Stimulated activated CD8-positive, alpha-beta memory T cell treated with anti-CD3 and anti-CD28 coated beads, Interleukin-4, amount 100 ng/mL, for 4 hours (primary cell): ENCODE results near the gene JAG2.
A peak's percentile ranks its signal among the peaks of the same experiment; 100 is the strongest.
"Not testable (repeated sequence)": the region's sequence is repeated elsewhere in the genome, so short reads cannot be mapped to it uniquely, and the experiment has no call there.

Source experiments
- DNase-seq, 2 donors: peaks; one replicate each; pipeline ENCODE4 v3.0.0-alpha.2; 2020; ENCODE audit warnings: low read depth in 2 of 2, low spot score in 1 of 2

JAG2 gene

GRCh38 chr14:105118646-105119407, 49.7 kb downstream of the JAG2 start:
- DNase-seq, result no peak

- no peak for DNase-seq
Measured at GRCh38 chr14:105117710-105118385, 50.7 kb downstream of the JAG2 start.

GRCh38 chr14:105117257-105117646, 51.3 kb downstream of the JAG2 start:
- DNase-seq, result no peak

- no peak for DNase-seq
Measured at GRCh38 chr14:105116451-105117256, 51.9 kb downstream of the JAG2 start.

GRCh38 chr14:105109243-105109642, 59.3 kb downstream of the JAG2 start:
- DNase-seq, result not testable (repeated sequence)

- no peak for DNase-seq
Measured at GRCh38 chr14:105108516-105108864, 60.1 kb downstream of the JAG2 start.

- no peak for DNase-seq
Measured at GRCh38 chr14:105107781-105108515, 60.6 kb downstream of the JAG2 start.

- no peak for DNase-seq
Measured at GRCh38 chr14:105107351-105107750, 61.2 kb downstream of the JAG2 start.

GRCh38 chr14:105105158-105105557, 63.4 kb downstream of the JAG2 start:
- DNase-seq, result no peak

- no peak for DNase-seq
Measured at GRCh38 chr14:105102893-105103292, 65.7 kb downstream of the JAG2 start.

GRCh38 chr14:105102361-105102870, 66.2 kb downstream of the JAG2 start:
- no peak for DNase-seq

GRCh38 chr14:105100910-105101309, 67.7 kb downstream of the JAG2 start:
- DNase-seq, result no peak

GRCh38 chr14:105099778-105100177, 68.8 kb downstream of the JAG2 start:
- no peak for DNase-seq

- DNase-seq, result no peak
Measured at GRCh38 chr14:105098316-105098715, 70.3 kb downstream of the JAG2 start.

GRCh38 chr14:105097794-105098127, 70.8 kb downstream of the JAG2 start:
- no peak for DNase-seq

- no peak for DNase-seq
Measured at GRCh38 chr14:105096206-105096875, 72.2 kb downstream of the JAG2 start.

- no peak for DNase-seq
Measured at GRCh38 chr14:105095236-105095805, 73.3 kb downstream of the JAG2 start.

- no peak for DNase-seq
Measured at GRCh38 chr14:105094193-105094907, 74.2 kb downstream of the JAG2 start.

GRCh38 chr14:105093431-105094192, 75.0 kb downstream of the JAG2 start:
- peak; percentile 34 to 68 for DNase-seq
